Globus pallidus (tissue), 1 donor: Measurements from ENCODE around the gene IL6R.
"Not testable (repeated sequence)": the region's sequence is repeated elsewhere in the genome, so short reads cannot be mapped to it uniquely, and the experiment has no call there.

ENCODE experiments used
- DNase-seq: peaks from one replicate; pipeline ENCODE4 v3.0.0-alpha.2; 2015; ENCODE audit warnings: low spot score

The IL6R gene

GRCh38 chr1:154483941-154484803 lies 79.0 kb downstream of the IL6R start:
- DNase-seq, result no peak

DNA sequence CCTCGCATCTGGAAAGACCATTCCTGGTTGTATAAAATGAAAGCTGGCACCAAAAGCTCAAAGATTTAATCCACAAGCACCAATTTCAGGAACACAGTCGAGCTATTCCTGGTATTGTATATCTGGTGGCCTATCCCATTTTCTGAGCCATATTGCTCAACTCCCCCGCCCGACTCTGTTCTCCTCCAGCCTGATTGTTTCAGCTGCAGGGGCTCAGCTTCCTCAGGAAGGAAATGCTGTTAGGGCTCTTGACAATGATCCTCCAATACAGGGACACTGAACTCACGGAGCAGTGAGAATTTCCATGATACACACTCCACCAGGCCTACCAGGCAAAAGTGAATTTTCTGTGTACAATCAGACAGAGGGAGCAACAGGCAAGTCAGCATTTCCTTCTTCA lies 80.0 kb downstream of the IL6R start:
- DNase-seq, result no peak

DNA sequence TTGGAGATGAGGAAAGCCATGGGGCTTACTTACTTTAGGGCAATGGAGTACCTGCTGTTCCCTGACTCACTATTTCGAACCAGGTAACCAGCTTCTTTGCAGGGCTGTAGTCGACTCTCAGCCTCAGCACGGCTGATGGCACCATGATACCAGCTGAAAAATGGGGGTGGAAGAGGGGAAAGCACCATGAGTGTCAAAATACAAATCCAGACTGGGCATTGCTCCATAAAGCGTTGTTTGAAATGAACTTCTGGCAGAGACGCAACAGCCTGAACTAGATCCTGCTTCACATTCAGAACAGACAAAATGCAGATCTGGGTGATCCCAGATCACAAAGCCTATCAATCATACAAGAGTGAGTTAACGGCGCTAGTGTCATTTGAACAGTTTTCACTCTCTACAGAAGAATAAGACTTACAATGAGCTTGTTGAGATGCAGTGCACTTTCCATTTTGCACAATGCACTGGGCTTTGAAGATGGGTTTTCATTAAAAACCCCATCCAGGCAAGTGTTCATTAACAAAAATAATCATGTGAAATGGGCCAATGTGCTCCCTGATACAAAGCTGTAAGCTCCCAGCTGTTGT lies 80.9 kb downstream of the IL6R start:
- no peak for DNase-seq

DNA sequence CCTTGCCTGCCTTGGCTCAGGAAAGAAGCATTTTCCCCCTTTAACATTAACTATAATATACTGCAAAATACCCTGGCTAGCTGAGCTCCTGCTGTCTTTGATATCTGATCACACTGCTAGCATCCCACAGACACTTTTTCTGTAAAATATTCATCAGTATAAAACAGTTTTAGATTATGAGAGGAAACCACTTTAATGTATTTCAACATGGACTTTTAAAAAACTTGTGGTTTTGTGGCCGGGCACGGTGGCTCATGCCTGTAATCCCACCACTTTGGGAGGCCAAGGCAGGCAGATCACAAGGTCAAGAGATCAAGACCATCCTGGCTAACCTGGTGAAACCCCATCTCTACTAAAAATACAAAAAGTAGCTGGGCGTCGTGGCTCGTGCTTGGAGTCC lies 81.6 kb downstream of the IL6R start:
- not testable (repeated sequence) for DNase-seq

GRCh38 chr1:154488922-154489321 lies 83.8 kb downstream of the IL6R start:
- DNase-seq, result no peak

- no peak for DNase-seq
These were observed 84.6 kb downstream of the IL6R start for GRCh38 chr1:154489695-154490274.

- DNase-seq, result no peak
These were observed 85.2 kb downstream of the IL6R start for GRCh38 chr1:154490317-154490716.

GRCh38 chr1:154492115-154492514 lies 87.0 kb downstream of the IL6R start:
- DNase-seq, result no peak

DNA sequence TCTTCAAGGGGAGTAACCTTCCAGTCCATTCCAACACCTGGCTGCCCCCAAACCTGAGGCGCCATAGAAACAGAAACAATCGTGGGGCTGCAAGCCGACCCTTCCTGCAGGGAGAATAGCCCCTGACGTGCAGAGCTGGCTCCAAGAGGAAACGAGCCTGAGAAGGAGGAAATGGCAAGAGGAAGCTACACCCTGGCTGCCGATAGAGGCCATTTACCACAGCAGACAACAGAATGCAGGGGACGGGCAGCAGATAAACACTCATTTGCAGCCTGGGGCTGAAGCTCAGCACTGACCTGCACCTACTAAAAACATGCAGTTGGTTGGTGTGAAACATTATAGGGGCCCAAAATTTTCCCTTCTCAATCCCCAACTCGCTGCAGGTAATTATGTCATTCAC lies 88.1 kb downstream of the IL6R start:
- DNase-seq, result peak; percentile 37

DNA sequence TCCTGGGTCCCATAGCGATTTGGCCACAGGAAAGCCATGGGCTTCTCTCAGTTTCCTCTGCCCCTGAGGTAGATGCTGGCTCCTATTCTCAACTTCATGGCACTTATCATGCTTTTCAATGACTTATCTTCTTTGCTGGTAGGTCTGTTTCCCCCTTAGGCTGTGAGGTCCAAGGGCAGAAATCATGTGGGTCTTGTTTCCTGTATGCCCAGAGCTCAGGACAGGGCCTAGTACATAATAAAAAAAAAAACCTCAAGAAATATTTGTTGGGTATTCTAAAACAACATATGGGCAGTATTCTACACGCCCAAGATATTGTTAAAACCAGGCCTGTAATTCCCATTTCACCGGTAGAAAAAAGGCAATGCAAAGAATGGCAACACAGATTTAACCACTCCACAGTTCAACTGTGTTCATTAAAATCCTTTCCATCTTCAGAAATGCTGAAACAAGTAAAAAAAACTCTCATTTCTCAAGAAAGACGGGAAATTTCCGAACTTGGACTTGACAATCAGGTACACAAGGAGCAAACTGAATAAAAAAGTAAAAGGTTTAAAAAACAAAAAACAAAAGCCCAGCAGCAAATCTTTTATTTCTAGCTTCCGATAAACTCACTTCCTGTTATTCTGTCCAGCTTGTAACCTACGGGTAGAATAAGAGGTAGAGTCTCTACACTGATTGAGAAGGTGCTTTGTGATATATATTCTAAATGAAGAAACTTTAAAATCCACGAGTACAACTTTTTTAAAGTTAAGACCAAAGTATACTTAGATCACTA lies 90.5 kb downstream of the IL6R start:
- no peak for DNase-seq

DNA sequence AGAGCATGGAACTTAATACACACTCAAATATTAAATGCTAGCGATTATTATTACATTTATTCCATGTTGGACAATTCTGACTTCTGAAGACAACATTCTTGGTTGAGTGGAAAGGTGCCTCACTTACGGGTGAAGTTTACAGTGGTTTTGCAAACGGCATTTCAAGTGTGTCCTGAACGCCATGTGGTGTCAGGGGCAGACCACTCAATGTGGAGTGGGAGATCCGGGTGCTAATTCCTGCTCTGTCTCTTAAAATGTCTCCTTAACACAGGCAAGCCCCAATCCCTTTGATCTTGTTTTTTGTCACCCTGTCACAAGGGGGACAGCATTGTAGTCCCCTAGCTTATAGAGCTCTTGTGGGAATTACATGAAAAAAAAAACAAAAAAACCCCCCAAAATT lies 91.2 kb downstream of the IL6R start:
- DNase-seq, result no peak

DNA sequence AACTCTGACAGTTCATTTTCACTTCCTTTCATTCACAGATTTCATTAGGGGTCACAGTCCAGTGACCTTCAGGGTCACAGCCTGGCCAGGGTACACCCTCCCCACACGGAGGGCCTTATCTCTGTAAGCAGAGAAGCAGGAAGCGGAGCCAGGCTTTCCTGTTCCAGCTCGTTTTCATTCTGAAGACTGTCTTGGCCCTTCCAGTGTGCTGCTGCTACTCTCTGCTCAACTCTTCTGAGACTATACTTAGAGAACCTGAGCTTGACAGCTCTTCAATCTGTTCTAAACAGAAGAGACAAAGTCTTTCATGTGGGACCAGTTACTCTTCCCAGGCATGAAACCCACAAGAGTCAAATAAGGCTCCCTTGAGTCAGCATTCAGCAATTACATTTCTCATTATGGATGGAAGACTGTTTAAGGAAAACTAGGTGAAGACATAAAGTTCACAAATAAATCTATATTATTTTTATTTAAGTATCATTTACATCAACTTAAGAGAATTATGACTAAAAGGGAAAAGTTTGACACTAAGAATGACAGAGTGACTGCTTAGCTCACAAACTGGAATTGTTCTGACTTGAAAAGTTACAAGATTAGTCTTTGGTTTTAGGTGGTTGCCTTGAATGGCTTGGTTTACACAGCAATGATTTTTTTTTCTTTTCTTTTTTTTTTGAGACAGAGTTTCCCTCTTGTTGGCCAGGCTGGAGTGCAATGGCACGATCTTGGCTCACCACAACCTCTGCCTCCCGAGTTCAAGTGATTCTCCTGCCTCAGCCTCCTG lies 92.1 kb downstream of the IL6R start:
- DNase-seq, result no peak

DNA sequence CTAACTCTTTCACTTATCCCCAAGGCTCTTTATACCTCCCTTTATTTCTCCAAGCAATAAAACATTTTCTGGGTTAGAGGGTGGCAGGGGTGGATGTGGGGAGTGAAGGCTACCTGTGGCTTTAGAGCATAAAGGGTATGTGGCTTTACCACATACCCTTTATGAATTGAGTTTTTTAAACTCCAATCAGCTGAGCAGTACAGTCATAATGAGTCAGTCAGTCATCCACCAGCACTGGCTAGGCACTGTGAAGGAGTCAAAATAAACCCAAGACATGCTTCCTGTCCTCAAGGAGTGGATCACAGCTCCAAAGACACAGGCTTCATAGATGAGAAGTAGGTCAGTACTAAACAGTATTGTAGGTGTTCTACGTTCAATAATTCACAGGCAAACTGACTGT lies 94.3 kb downstream of the IL6R start:
- no peak for DNase-seq

DNA sequence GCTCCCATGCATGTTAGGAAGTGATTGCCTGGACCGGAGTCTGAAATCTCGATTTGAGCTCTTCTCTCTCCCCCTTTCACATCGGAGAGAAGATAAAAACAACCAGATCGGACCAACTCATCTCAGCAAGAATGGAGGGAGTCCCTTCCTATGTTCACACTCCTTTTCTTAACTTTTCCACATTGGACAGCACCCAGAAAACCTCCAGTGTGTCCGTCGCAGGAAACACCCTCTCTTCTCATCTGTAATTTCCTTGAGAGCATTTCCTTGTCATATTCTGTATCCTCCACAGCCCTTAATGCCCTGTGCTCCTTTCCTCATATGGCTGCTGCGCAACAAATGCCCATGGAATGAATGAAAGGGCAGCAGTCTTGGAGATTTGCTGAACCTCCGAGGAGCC lies 95.4 kb downstream of the IL6R start:
- DNase-seq, result no peak

- no peak for DNase-seq
These were observed 96.4 kb downstream of the IL6R start for GRCh38 chr1:154501423-154502065.

DNA sequence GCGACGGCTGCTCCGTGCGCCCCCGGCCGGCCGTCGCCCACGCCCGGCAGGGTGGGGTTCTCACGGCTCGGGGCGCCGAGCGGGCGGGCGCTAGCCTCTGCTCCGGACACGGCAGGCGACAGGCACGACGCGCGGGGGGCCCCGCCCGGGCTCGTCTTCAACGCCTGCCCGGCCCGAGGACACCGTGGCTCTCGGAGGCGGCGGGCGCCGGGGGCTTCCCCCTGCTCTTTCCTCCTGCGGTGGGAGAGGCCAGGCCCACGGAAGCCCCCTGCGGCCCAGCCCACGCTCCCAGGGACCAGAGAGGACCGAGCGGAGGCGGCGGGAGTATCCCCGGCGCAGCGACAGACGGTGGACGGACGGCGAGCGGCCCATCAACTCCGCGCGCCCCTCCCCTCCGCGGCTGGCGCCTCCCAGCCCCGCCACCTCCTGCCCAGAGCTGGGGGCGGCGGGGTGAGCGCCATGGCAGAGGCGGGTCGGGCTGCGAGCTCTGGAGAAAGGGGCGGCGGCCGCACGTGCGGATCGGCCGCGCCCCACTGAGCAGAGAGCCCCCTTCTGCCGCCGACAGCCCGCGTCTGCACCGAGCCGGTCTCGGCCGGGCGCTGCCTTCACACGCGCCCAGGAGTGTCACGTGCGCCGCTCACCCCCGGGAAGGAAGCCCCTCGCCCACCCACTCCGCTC lies 97.1 kb downstream of the IL6R start, which contains the start of the genes SHE and TDRD10:
SHE (minus strand) TSS at position 347 of the 678 bp plus-strand sequence. CDS start 386 bp downstream, outside the sequence.
TDRD10 (plus strand) TSS at position 154 of the 678 bp plus-strand sequence. CDS start 4,685 bp downstream, outside the sequence.
- no peak for DNase-seq

DNA sequence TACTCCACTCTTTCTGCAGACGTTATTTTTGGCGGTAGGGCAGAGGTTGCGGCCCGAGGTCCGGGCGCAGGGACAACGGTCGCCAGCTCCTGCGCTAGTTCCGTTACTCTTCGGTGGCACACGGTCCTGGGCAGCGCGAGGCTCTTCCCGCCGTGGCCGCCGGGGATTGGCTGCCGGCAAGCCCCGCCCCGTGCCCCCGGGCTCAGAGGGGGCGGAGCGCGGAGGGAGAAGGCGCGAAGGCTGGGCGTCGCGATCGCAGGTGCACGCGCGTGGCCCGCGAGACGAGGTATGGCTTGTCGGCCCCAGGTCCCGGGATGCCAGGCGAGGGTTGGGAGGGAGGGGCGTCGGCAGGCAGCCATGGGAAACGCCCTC lies 97.6 kb downstream of the IL6R start:
- DNase-seq, result no peak

- DNase-seq, result no peak
These were observed 98.8 kb downstream of the IL6R start for GRCh38 chr1:154503898-154504297.

- no peak for DNase-seq
These were observed 107.6 kb downstream of the IL6R start for GRCh38 chr1:154512760-154513159.

GRCh38 chr1:154514066-154514553 lies 109.0 kb downstream of the IL6R start:
- DNase-seq, result no peak
